Activated naive CD8-positive, alpha-beta T cell treated with anti-CD3 and anti-CD28 coated beads, Interleukin-2, amount 50 U/mL, for 24 hours (primary cell): ENCODE data around the gene TSPAN18.

Source experiments
- ATAC-seq: fragments of 150-1000 bp; cut with Tn5 transposase; one replicate; pipeline ENCODE4 v1.10.0; 2021
- DNase-seq: peaks from one replicate; pipeline ENCODE4 v3.0.0; 2021
- H3K27ac Mint-ChIP-seq: one replicate; pipeline ENCODE4 v1.8.0; 2021; ENCODE audit warnings: mild to moderate bottlenecking, mixed read lengths
- H3K27me3 Mint-ChIP-seq: one replicate; pipeline ENCODE4 v1.8.0; 2021; ENCODE audit warnings: mixed read lengths
- H3K36me3 Mint-ChIP-seq: one replicate; pipeline ENCODE4 v1.8.0; 2021; ENCODE audit warnings: low read depth, mixed read lengths
- H3K4me1 Mint-ChIP-seq: one replicate; pipeline ENCODE4 v1.8.0; 2021; ENCODE audit warnings: mixed read lengths
- H3K4me3 Mint-ChIP-seq: one replicate; pipeline ENCODE4 v1.8.0; 2021; ENCODE audit warnings: mild to moderate bottlenecking, moderate library complexity, mixed read lengths
- H3K9me3 Mint-ChIP-seq: one replicate; pipeline ENCODE4 v1.8.0; 2021; ENCODE audit warnings: mixed read lengths

The TSPAN18 gene

GRCh38 chr11:44767421-44767820 lies 40.7 kb downstream of the TSPAN18 start:
- Mint-ChIP-seq H3K36me3 (no peaks in the 10 kb centered on the region), H3K4me3 (no peak overlapping the region), H3K4me1 (peaks cover 12% of the 10 kb centered on the region), H3K27ac (no peak overlapping the region), H3K27me3 (peaks cover 3% of the 10 kb centered on the region), H3K9me3 (no peaks in the 10 kb centered on the region)
- no peak for DNase-seq
- no peak for ATAC-seq

GRCh38 chr11:44770401-44770800 lies 43.6 kb downstream of the TSPAN18 start:
- H3K4me1 Mint-ChIP-seq, result no peaks in the 10 kb centered on the region
- no peaks in the 10 kb centered on the region for H3K36me3 Mint-ChIP-seq
- no peak for DNase-seq
- no peak for ATAC-seq
- no peak overlapping the region for H3K4me3 Mint-ChIP-seq
- H3K9me3 Mint-ChIP-seq, result no peaks in the 10 kb centered on the region
- peaks cover 5% of the 10 kb centered on the region for H3K27me3 Mint-ChIP-seq
- no peak overlapping the region for H3K27ac Mint-ChIP-seq

- H3K27ac Mint-ChIP-seq, result no peak overlapping the region
- no peak for DNase-seq
- H3K36me3 Mint-ChIP-seq, result no peaks in the 10 kb centered on the region
- H3K27me3 Mint-ChIP-seq, result peaks cover 7% of the 10 kb centered on the region
- no peak overlapping the region for H3K4me3 Mint-ChIP-seq
- H3K9me3 Mint-ChIP-seq, result no peaks in the 10 kb centered on the region
- H3K4me1 Mint-ChIP-seq, result no peaks in the 10 kb centered on the region
- no peak for ATAC-seq
Observed at GRCh38 chr11:44771252-44771734, 44.5 kb downstream of the TSPAN18 start.

- Mint-ChIP-seq H3K9me3 (no peaks in the 10 kb centered on the region), H3K36me3 (no peaks in the 10 kb centered on the region), H3K27ac (no peak overlapping the region), H3K27me3 (peaks cover 7% of the 10 kb centered on the region), H3K4me3 (no peak overlapping the region), H3K4me1 (no peaks in the 10 kb centered on the region)
- ATAC-seq, result no peak
- DNase-seq, result no peak
Observed at GRCh38 chr11:44771841-44772240, 45.1 kb downstream of the TSPAN18 start.

- no peak overlapping the region for H3K27ac Mint-ChIP-seq
- peaks cover 7% of the 10 kb centered on the region for H3K27me3 Mint-ChIP-seq
- H3K4me3 Mint-ChIP-seq, result no peak overlapping the region
- no peak for DNase-seq
- no peaks in the 10 kb centered on the region for H3K36me3 Mint-ChIP-seq
- ATAC-seq, result no peak
- no peaks in the 10 kb centered on the region for H3K9me3 Mint-ChIP-seq
- no peaks in the 10 kb centered on the region for H3K4me1 Mint-ChIP-seq
Observed at GRCh38 chr11:44773351-44773965, 46.7 kb downstream of the TSPAN18 start.

- H3K27me3 Mint-ChIP-seq, result peaks cover 7% of the 10 kb centered on the region
- no peak overlapping the region for H3K27ac Mint-ChIP-seq
- ATAC-seq (no peak), DNase-seq (no peak)
- no peaks in the 10 kb centered on the region for H3K36me3 Mint-ChIP-seq
- no peaks in the 10 kb centered on the region for H3K9me3 Mint-ChIP-seq
- no peaks in the 10 kb centered on the region for H3K4me1 Mint-ChIP-seq
- H3K4me3 Mint-ChIP-seq, result no peak overlapping the region
Observed at GRCh38 chr11:44774108-44774507, 47.3 kb downstream of the TSPAN18 start.

GRCh38 chr11:44774731-44775130 lies 48.0 kb downstream of the TSPAN18 start:
- Mint-ChIP-seq H3K27ac (no peak overlapping the region), H3K27me3 (peaks cover 4% of the 10 kb centered on the region)

GRCh38 chr11:44775366-44775984 lies 48.7 kb downstream of the TSPAN18 start:
- ATAC-seq (peak; percentile 77), DNase-seq (peak; percentile 65)
- Mint-ChIP-seq H3K9me3 (no peaks in the 10 kb centered on the region), H3K27me3 (peaks cover 4% of the 10 kb centered on the region), H3K36me3 (no peaks in the 10 kb centered on the region), H3K4me1 (no peaks in the 10 kb centered on the region), H3K27ac (no peak overlapping the region), H3K4me3 (no peak overlapping the region)

More at GRCh38 chr11:44774731-44775130, 48.0 kb downstream of the TSPAN18 start:
- Mint-ChIP-seq H3K9me3 (no peaks in the 10 kb centered on the region), H3K4me1 (no peaks in the 10 kb centered on the region), H3K4me3 (no peak overlapping the region), H3K36me3 (no peaks in the 10 kb centered on the region)
- ATAC-seq (no peak), DNase-seq (no peak)

- Mint-ChIP-seq H3K4me1 (no peaks in the 10 kb centered on the region), H3K9me3 (no peaks in the 10 kb centered on the region), H3K27me3 (peaks cover 4% of the 10 kb centered on the region), H3K4me3 (no peak overlapping the region), H3K36me3 (no peaks in the 10 kb centered on the region), H3K27ac (no peak overlapping the region)
- no peak for ATAC-seq
- no peak for DNase-seq
Observed at GRCh38 chr11:44775985-44776446, 49.3 kb downstream of the TSPAN18 start.

GRCh38 chr11:44776551-44777208 lies 49.9 kb downstream of the TSPAN18 start:
- Mint-ChIP-seq H3K36me3 (no peaks in the 10 kb centered on the region), H3K4me1 (no peaks in the 10 kb centered on the region), H3K4me3 (no peak overlapping the region), H3K9me3 (no peaks in the 10 kb centered on the region), H3K27ac (no peak overlapping the region), H3K27me3 (peaks cover 4% of the 10 kb centered on the region)
- DNase-seq, result no peak
- no peak for ATAC-seq

GRCh38 chr11:44777209-44778194 lies 50.7 kb downstream of the TSPAN18 start:
- Mint-ChIP-seq H3K4me3 (no peak overlapping the region), H3K36me3 (no peaks in the 10 kb centered on the region), H3K9me3 (no peaks in the 10 kb centered on the region), H3K4me1 (no peaks in the 10 kb centered on the region), H3K27ac (no peak overlapping the region), H3K27me3 (peaks cover 4% of the 10 kb centered on the region)
- ATAC-seq (no peak), DNase-seq (no peak)

- Mint-ChIP-seq H3K27me3 (peaks cover 4% of the 10 kb centered on the region), H3K4me1 (no peaks in the 10 kb centered on the region), H3K4me3 (no peak overlapping the region), H3K9me3 (no peaks in the 10 kb centered on the region), H3K36me3 (no peaks in the 10 kb centered on the region), H3K27ac (no peak overlapping the region)
- ATAC-seq, result no peak
- DNase-seq, result no peak
Observed at GRCh38 chr11:44778195-44779100, 51.7 kb downstream of the TSPAN18 start.

GRCh38 chr11:44779736-44780520 lies 53.2 kb downstream of the TSPAN18 start:
- H3K27ac Mint-ChIP-seq, result no peak overlapping the region
- no peak for ATAC-seq

More at GRCh38 chr11:44779736-44780520, 53.2 kb downstream of the TSPAN18 start:
- DNase-seq, result no peak
- no peak overlapping the region for H3K4me3 Mint-ChIP-seq
- no peaks in the 10 kb centered on the region for H3K36me3 Mint-ChIP-seq
- H3K4me1 Mint-ChIP-seq, result no peaks in the 10 kb centered on the region
- H3K9me3 Mint-ChIP-seq, result no peaks in the 10 kb centered on the region
- peaks cover 4% of the 10 kb centered on the region for H3K27me3 Mint-ChIP-seq
